Pancreas (tissue), 10 donors: ENCODE data around the gene TBC1D4. TPM values are rescaled to one million over a fixed set of nuclear protein-coding genes. Genes with fewer than 3 reads are reported as not detected.

Experiments used
- ATAC-seq, 4 donors: fragments of 200-7000 bp; cut with Tn5 transposase; one replicate each; pipeline versions ENCODE4 v1.8.0 to v1.9.1; 2020; ENCODE audit warnings: mild to moderate bottlenecking in 4 of 4, moderate library complexity in 4 of 4
- DNase-seq, 6 donors: peaks; one replicate each; pipeline ENCODE4 v3.0.0-alpha.2; 2020
- FAIRE-seq: peaks from 2 replicates; lab custom pipeline; 2012; peaks lifted over from hg19 to GRCh38; lab: Jason Lieb, UNC
- H3K27ac ChIP-seq, 4 donors: fragments of 200-600 bp; sonication (generic); 1 replicate in 3 of 4; 2 replicates in 1 of 4; pipeline versions ENCODE4 v1.5.0 to v1.8.0; 2020
- H3K27me3 ChIP-seq, 4 donors: fragments of 200-600 bp; one replicate each; pipeline ENCODE4 v1.8.0; 2021
- H3K36me3 ChIP-seq, 3 donors: fragments of 200-600 bp; sonication (generic) in 1 of 3; one replicate each; pipeline versions ENCODE4 v1.5.0 to v1.8.0; 2020 to 2021
- H3K4me1 ChIP-seq, 3 donors: fragments of 200-600 bp; one replicate each; pipeline ENCODE4 v1.8.0; 2021
- H3K4me3 ChIP-seq, 4 donors: fragments of 200-600 bp; sonication (generic) in 2 of 4; one replicate each; pipeline versions ENCODE4 v1.5.0 to v1.8.0; 2020 to 2021
- H3K9me3 ChIP-seq, 4 donors: fragments of 200-600 bp; one replicate each; pipeline ENCODE4 v1.8.0; 2021
- WGBS, 2 donors: extraction: QIAGEN DNeasy Blood & Tissue Kit; methylation state at CpG; one replicate each; pipeline ENCODE4 v1.1.7; 2013; 5-methylcytosine and 5-hydroxymethylcytosine counted together
- intact Hi-C, 3 donors: fragments of 100-400 bp; cut with DNase I; formaldehyde crosslinking; loops; one replicate each; pipeline versions ENCODE4 v1.11.1 to v1.14.2; 2022
- polyA plus RNA-seq, 2 donors: library from polyadenylated mRNA; stranded (reverse); fragments of 200-250 nt; gene quantifications; one replicate each; pipeline ENCODE4 v1.2.3, GENCODE V29; 2013
- total RNA-seq, 6 donors: library from RNA; stranded (reverse); fragmentation: NEBNext Ultra II Directional in 4 of 6; extraction: Animal tissue kit (Norgen Biotek cat#: 25700) in 4 of 6; gene quantifications; one replicate each; pipeline versions ENCODE4 v1.2.1 to v1.2.4, GENCODE V29; 2021 to 2023
- TF ChIP-seq, protein P1 (sequence below), 4 donors: fragments of 200-600 bp; sonication (generic) in 3 of 4; IDR thresholded peaks; one replicate each; pipeline versions ENCODE4 v1.5.0 to v1.8.0; 2021; ENCODE audit warnings: antibody characterized with exemption in 4 of 4
- donor health status: healthy with polysubstance abuse.
- donor health status: DM: no; HTN: no; CAD: no; lungs with moderate emphysema.
- donor health status: DM: no; HTN: no; CAD: no.
- donor health status: control.
- donor health status: control.
- donor health status: Bipolar disorder and iron deficiency.
- donor health status: DM: yes; HTN: yes; CAD: no.
- donor health status: DM: no; HTN: no; CAD: no.
- donor health status: DM: no; HTN: no; CAD: no.
- donor health status: DM: yes; HTN: yes; CAD: no.

Gene TBC1D4
- total and polyA plus RNA-seq, 8 donors, result 8.2 to 19.7 (median 10.5) TPM

DNA sequence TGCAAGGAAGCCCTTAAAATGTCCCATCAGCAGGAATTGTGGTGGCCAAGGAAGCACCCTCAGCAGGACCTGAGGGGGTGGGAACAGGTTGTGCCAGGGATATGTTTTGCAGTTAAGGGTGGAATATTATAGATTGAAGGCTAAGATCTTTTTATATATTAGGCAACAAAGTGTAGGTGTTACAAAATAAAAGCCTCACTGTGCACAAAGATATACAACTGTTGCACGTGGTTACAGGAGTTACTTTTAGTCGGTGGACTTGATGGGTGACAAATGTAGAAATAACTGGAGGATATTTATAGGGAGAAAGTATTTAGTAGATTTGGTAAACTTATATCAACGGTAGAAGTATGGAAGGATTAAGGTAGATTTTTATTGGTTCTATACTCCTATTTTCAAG, 35.1 kb downstream of the TBC1D4 start:
- TF ChIP-seq, protein P1, sequence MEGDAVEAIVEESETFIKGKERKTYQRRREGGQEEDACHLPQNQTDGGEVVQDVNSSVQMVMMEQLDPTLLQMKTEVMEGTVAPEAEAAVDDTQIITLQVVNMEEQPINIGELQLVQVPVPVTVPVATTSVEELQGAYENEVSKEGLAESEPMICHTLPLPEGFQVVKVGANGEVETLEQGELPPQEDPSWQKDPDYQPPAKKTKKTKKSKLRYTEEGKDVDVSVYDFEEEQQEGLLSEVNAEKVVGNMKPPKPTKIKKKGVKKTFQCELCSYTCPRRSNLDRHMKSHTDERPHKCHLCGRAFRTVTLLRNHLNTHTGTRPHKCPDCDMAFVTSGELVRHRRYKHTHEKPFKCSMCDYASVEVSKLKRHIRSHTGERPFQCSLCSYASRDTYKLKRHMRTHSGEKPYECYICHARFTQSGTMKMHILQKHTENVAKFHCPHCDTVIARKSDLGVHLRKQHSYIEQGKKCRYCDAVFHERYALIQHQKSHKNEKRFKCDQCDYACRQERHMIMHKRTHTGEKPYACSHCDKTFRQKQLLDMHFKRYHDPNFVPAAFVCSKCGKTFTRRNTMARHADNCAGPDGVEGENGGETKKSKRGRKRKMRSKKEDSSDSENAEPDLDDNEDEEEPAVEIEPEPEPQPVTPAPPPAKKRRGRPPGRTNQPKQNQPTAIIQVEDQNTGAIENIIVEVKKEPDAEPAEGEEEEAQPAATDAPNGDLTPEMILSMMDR (IDR thresholded peaks at IDR 0.05), result no peak
- 74 to 76% methylated on average over 3 of the region's 3 CpGs for WGBS, 2 donors
- Histone ChIP-seq H3K4me3 (no peak overlapping the region), H3K27ac (no peak overlapping the region), H3K4me1 (peaks cover 0 to 31% (median 25%) of the 10 kb centered on the region in 3 donors), H3K27me3 (no peaks in the 10 kb centered on the region), H3K9me3 (no peaks in the 10 kb centered on the region), H3K36me3 (no peaks in the 10 kb centered on the region)
- ATAC-seq (no peak), FAIRE-seq (no peak), DNase-seq (no peak)
- intact Hi-C loops, result no loop called here

DNA sequence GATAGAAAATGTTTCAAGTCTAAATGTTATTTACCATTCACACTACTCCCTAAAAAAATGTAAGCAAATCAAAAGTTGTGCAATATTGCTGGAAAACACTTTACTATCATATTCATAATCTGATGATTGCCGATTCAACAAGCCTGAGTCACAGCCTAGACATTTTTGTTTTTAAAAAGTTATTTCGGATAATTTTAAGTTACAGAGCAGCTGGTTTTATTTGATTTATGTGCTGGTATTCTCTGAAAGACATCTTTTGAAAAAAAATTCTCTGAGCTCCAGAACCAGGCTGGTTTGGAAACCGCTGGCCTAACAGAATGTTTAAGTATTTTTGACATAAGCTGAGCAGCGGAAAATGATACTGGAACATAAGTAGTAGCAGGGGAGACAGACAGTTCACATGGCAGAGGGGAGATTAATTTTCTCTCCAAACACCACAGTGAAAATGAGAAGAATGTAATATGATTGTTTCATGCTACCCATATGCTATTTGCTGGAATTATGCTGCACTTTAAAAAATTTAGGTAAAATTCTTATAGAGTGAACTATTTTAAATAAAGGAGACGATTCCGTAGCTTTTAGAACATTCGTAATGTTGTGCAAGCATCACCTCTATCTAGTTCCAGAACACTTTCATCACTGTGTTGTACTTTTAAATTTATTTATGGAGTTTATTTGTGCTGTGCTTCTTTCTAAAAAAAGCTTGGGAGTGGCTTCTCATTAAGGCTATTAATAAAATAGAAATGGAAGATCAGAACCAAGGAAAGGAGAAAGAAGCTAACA, 36.1 kb downstream of the TBC1D4 start:
- Histone ChIP-seq H3K27ac (peak overlapping the region in 3 of 4 donors; percentile 0 to 45 (median 8)), H3K4me3 (no peak overlapping the region), H3K36me3 (no peaks in the 10 kb centered on the region), H3K9me3 (no peaks in the 10 kb centered on the region), H3K27me3 (no peaks in the 10 kb centered on the region), H3K4me1 (peaks cover 0 to 31% (median 25%) of the 10 kb centered on the region in 3 donors)
- ATAC-seq (no peak), DNase-seq (no peak), FAIRE-seq (no peak)
- intact Hi-C loops, result no loop called here
- 53 to 59% methylated on average over 7 of the region's 7 CpGs for WGBS, 2 donors
- TF ChIP-seq, protein P1 (IDR thresholded peaks at IDR 0.05), result no peak

DNA sequence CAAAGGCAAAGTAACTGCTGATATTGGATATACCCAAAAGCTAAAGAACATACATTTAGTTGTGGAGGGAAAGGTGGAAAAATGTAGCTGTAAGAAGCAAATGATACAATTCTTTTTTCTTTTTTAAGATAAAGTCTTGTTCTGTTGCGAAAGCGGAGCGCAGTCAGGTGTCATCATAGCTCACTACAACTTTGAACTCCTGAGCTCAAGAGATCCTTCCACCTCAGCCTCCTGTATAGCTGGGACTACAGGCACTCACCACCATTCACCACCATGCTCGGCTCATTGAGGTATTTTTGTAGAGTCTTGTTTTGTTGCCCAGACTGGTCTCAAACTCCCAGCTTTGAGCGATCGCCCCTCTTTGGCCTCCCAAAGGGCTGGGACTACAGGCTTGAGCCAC, 38.0 kb downstream of the TBC1D4 start:
- Histone ChIP-seq H3K36me3 (no peaks in the 10 kb centered on the region), H3K4me3 (no peak overlapping the region), H3K27me3 (no peaks in the 10 kb centered on the region), H3K4me1 (peaks cover 0 to 43% (median 34%) of the 10 kb centered on the region in 3 donors), H3K27ac (peak overlapping the region in 3 of 4 donors; percentile 29 to 45 (median 33)), H3K9me3 (no peaks in the 10 kb centered on the region)
- 86 to 92% methylated on average over 6 of the region's 6 CpGs for WGBS, 2 donors
- TF ChIP-seq, protein P1 (IDR thresholded peaks at IDR 0.05), result no peak
- intact Hi-C loops, result no loop called here
- DNase-seq (no peak), ATAC-seq (no peak), FAIRE-seq (no peak)

DNA sequence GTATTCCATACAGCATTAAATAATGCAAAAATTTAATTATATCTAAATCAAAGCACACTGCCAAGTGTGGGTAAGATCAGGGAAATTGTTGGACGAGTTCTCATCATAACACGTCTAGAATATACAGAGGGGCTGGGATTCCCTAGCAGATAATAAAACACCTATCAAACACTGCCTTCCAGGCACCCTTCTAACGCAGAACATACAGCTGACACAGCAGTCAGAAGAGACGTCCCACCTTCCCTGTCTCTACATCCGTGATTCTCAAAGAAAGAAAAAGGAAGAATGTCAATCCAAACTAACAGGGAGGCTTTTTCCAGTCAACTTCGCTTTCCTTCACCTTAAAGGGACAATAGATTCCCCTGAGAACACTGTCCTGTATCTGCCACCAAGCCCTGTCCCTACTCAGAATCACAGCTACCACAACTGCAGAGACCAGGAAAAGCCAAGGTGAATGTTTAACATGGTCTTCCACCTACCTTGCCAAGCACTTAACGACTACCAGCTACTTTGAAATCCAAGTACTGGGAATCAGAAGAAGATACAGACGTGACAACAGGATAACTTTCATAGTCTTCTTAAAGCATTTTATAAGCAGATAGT, 38.5 kb downstream of the TBC1D4 start:
- no peak overlapping the region for H3K4me3 ChIP-seq
- TF ChIP-seq, protein P1 (IDR thresholded peaks at IDR 0.05), result no peak
- H3K27ac ChIP-seq, result peak overlapping the region in 3 of 4 donors; percentile 29 to 45 (median 33)
- no peaks in the 10 kb centered on the region for H3K27me3 ChIP-seq
- no peaks in the 10 kb centered on the region for H3K36me3 ChIP-seq
- 14 to 18% methylated on average over 8 of the region's 8 CpGs for WGBS, 2 donors
- no peaks in the 10 kb centered on the region for H3K9me3 ChIP-seq
- ATAC-seq, result peak; percentile 36 to 78 (median 57)
- peaks cover 0 to 43% (median 34%) of the 10 kb centered on the region in 3 donors for H3K4me1 ChIP-seq
- FAIRE-seq, result no peak
- intact Hi-C loops, result no loop called here
- no peak for DNase-seq
